ENCODE results near the gene USP34.
"Not testable (repeated sequence)": the region's sequence is repeated elsewhere in the genome, so short reads cannot be mapped to it uniquely, and the experiment has no call there.

The USP34 gene

GRCh38 chr2:61448229-61448628, 22.7 kb downstream of the USP34 start:
- Histone ChIP-seq H3K18ac (ENCODE audit: low read length) (no peak overlapping the region), H3K27ac (ENCODE audit: low read depth, low read length) (no peak overlapping the region), H4K5ac (ENCODE audit: low read length) (no peak overlapping the region), H2AK5ac (ENCODE audit: low read length) (no peak overlapping the region), H3K79me1 (ENCODE audit: low read length) (peaks cover 5% of the 10 kb centered on the region), H3K56ac (ENCODE audit: low read length) (no peak overlapping the region), H3K4me1 (ENCODE audit: control insufficient read depth, low read depth, low read length) (no peaks in the 10 kb centered on the region), H2BK120ac (ENCODE audit: low read depth, low read length) (no peak overlapping the region), H3K4ac (ENCODE audit: low read depth, low read length) (no peak overlapping the region), H3K4me3 (ENCODE audit: low read length) (no peak overlapping the region), H2BK15ac (replicated peaks; ENCODE audit: low read depth) (no peak overlapping the region), H3K9ac (ENCODE audit: low read length) (no peak overlapping the region), H4K8ac (ENCODE audit: low read depth, low read length) (no peak overlapping the region), H2BK5ac (ENCODE audit: low read length) (no peak overlapping the region), H3K23ac (ENCODE audit: low read length) (no peak overlapping the region), H3K4me2 (ENCODE audit: low read length) (no peak overlapping the region), H3K27me3 (ENCODE audit: insufficient read depth, low read length, poor library complexity) (no peaks in the 10 kb centered on the region), H3K36me3 (ENCODE audit: control insufficient read depth, insufficient read depth, low read length) (no peaks in the 10 kb centered on the region), H3K79me2 (ENCODE audit: control insufficient read depth, insufficient read depth, low read length) (peaks cover 65% of the 10 kb centered on the region)
- DNase-seq: no peak
- no CpG with 5 or more reads among the region's 2 CpGs for WGBS (ENCODE audit: extremely low coverage, insufficient coverage, low lambda C conversion rate)

- H3K36me3 ChIP-seq (ENCODE audit: control insufficient read depth, insufficient read depth, low read length); H3K23ac ChIP-seq (ENCODE audit: low read length); H3K4me2 ChIP-seq (ENCODE audit: low read length); H3K79me1 ChIP-seq (ENCODE audit: low read length); H2AK5ac ChIP-seq (ENCODE audit: low read length); H4K8ac ChIP-seq (ENCODE audit: low read depth, low read length); H3K18ac ChIP-seq (ENCODE audit: low read length); H3K56ac ChIP-seq (ENCODE audit: low read length); H3K4me1 ChIP-seq (ENCODE audit: control insufficient read depth, low read depth, low read length); H4K5ac ChIP-seq (ENCODE audit: low read length); H3K9ac ChIP-seq (ENCODE audit: low read length); H2BK5ac ChIP-seq (ENCODE audit: low read length); H2BK15ac ChIP-seq (replicated peaks; ENCODE audit: low read depth); H3K27me3 ChIP-seq (ENCODE audit: insufficient read depth, low read length, poor library complexity); H2BK120ac ChIP-seq (ENCODE audit: low read depth, low read length); H3K27ac ChIP-seq (ENCODE audit: low read depth, low read length); H3K4ac ChIP-seq (ENCODE audit: low read depth, low read length); H3K4me3 ChIP-seq (ENCODE audit: low read length); DNase-seq: not testable (repeated sequence)
- H3K79me2 ChIP-seq (ENCODE audit: control insufficient read depth, insufficient read depth, low read length): peaks cover 65% of the 10 kb centered on the region
- WGBS (ENCODE audit: extremely low coverage, insufficient coverage, low lambda C conversion rate): no CpG with 5 or more reads among the region's 7 CpGs
Measured at GRCh38 chr2:61446971-61447370, 23.9 kb downstream of the USP34 start.

GRCh38 chr2:61443342-61444041, 27.4 kb downstream of the USP34 start:
- Histone ChIP-seq H3K79me2 (ENCODE audit: control insufficient read depth, insufficient read depth, low read length) (peaks cover 75% of the 10 kb centered on the region), H2AK5ac (ENCODE audit: low read length) (no peak overlapping the region), H4K5ac (ENCODE audit: low read length) (no peak overlapping the region), H3K9ac (ENCODE audit: low read length) (no peak overlapping the region), H3K4me1 (ENCODE audit: control insufficient read depth, low read depth, low read length) (no peaks in the 10 kb centered on the region), H3K27me3 (ENCODE audit: insufficient read depth, low read length, poor library complexity) (no peaks in the 10 kb centered on the region), H3K4me3 (ENCODE audit: low read length) (no peak overlapping the region), H3K36me3 (ENCODE audit: control insufficient read depth, insufficient read depth, low read length) (no peaks in the 10 kb centered on the region), H3K4ac (ENCODE audit: low read depth, low read length) (no peak overlapping the region), H3K27ac (ENCODE audit: low read depth, low read length) (no peak overlapping the region), H3K18ac (ENCODE audit: low read length) (no peak overlapping the region), H4K8ac (ENCODE audit: low read depth, low read length) (no peak overlapping the region), H2BK120ac (ENCODE audit: low read depth, low read length) (no peak overlapping the region), H3K79me1 (ENCODE audit: low read length) (peaks cover 24% of the 10 kb centered on the region), H3K56ac (ENCODE audit: low read length) (no peak overlapping the region), H3K4me2 (ENCODE audit: low read length) (no peak overlapping the region), H2BK15ac (replicated peaks; ENCODE audit: low read depth) (no peak overlapping the region), H3K23ac (ENCODE audit: low read length) (no peak overlapping the region), H2BK5ac (ENCODE audit: low read length) (no peak overlapping the region)
- WGBS (ENCODE audit: extremely low coverage, insufficient coverage, low lambda C conversion rate): 100% methylated on average over 2 of the region's 7 CpGs
- no peak for DNase-seq

GRCh38 chr2:61439241-61440002, 31.5 kb downstream of the USP34 start:
- H3K18ac ChIP-seq (ENCODE audit: low read length): no peak overlapping the region
- no peak overlapping the region for H4K8ac ChIP-seq (ENCODE audit: low read depth, low read length)
- no peak overlapping the region for H3K23ac ChIP-seq (ENCODE audit: low read length)
- H3K9ac ChIP-seq (ENCODE audit: low read length): no peak overlapping the region
- H3K79me1 ChIP-seq (ENCODE audit: low read length): peaks cover 20% of the 10 kb centered on the region
- no peak overlapping the region for H2BK15ac ChIP-seq (replicated peaks; ENCODE audit: low read depth)
- H3K4me1 ChIP-seq (ENCODE audit: control insufficient read depth, low read depth, low read length): no peaks in the 10 kb centered on the region
- H3K27me3 ChIP-seq (ENCODE audit: insufficient read depth, low read length, poor library complexity): no peaks in the 10 kb centered on the region
- no peak overlapping the region for H2AK5ac ChIP-seq (ENCODE audit: low read length)
- DNase-seq: no peak
- no peak overlapping the region for H2BK120ac ChIP-seq (ENCODE audit: low read depth, low read length)
- H3K79me2 ChIP-seq (ENCODE audit: control insufficient read depth, insufficient read depth, low read length): peaks cover 81% of the 10 kb centered on the region
- H3K27ac ChIP-seq (ENCODE audit: low read depth, low read length): no peak overlapping the region
- WGBS (ENCODE audit: extremely low coverage, insufficient coverage, low lambda C conversion rate): no CpG with 5 or more reads among the region's 7 CpGs
- H3K4me2 ChIP-seq (ENCODE audit: low read length): no peak overlapping the region
- H3K36me3 ChIP-seq (ENCODE audit: control insufficient read depth, insufficient read depth, low read length): no peaks in the 10 kb centered on the region
- H3K4me3 ChIP-seq (ENCODE audit: low read length): no peak overlapping the region
- H4K5ac ChIP-seq (ENCODE audit: low read length): no peak overlapping the region
- no peak overlapping the region for H3K4ac ChIP-seq (ENCODE audit: low read depth, low read length)
- no peak overlapping the region for H3K56ac ChIP-seq (ENCODE audit: low read length)
- H2BK5ac ChIP-seq (ENCODE audit: low read length): no peak overlapping the region

DNA sequence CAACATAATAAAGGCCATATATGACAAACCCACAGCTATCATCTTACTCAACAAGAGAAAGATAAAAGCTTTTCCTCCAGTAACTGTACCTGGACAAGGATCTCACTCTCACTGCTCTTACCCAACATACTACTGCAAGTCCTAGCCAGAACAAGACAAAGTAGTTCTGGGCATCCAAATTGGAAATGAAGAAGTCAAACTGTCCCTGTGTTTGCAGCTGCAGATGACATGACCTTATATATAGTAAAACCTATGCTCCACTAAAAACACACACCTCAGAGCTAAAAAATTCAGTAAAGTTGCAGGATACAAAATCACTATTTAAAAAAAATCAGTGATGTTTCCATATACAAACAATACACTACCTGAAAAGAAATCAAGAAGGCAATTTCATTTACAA, 32.2 kb downstream of the USP34 start:
- Histone ChIP-seq H4K8ac (ENCODE audit: low read depth, low read length) (no peak overlapping the region), H3K4me1 (ENCODE audit: control insufficient read depth, low read depth, low read length) (no peaks in the 10 kb centered on the region), H3K79me1 (ENCODE audit: low read length) (peaks cover 26% of the 10 kb centered on the region), H3K36me3 (ENCODE audit: control insufficient read depth, insufficient read depth, low read length) (no peaks in the 10 kb centered on the region), H3K27ac (ENCODE audit: low read depth, low read length) (no peak overlapping the region), H3K4me3 (ENCODE audit: low read length) (no peak overlapping the region), H3K27me3 (ENCODE audit: insufficient read depth, low read length, poor library complexity) (no peaks in the 10 kb centered on the region), H3K4me2 (ENCODE audit: low read length) (no peak overlapping the region), H4K5ac (ENCODE audit: low read length) (no peak overlapping the region), H2BK5ac (ENCODE audit: low read length) (no peak overlapping the region), H3K4ac (ENCODE audit: low read depth, low read length) (no peak overlapping the region), H3K56ac (ENCODE audit: low read length) (no peak overlapping the region), H3K23ac (ENCODE audit: low read length) (no peak overlapping the region), H3K79me2 (ENCODE audit: control insufficient read depth, insufficient read depth, low read length) (peaks cover 84% of the 10 kb centered on the region), H2BK15ac (replicated peaks; ENCODE audit: low read depth) (no peak overlapping the region), H3K9ac (ENCODE audit: low read length) (no peak overlapping the region), H2BK120ac (ENCODE audit: low read depth, low read length) (no peak overlapping the region), H2AK5ac (ENCODE audit: low read length) (no peak overlapping the region), H3K18ac (ENCODE audit: low read length) (no peak overlapping the region)
- DNase-seq: no peak

Data from mesendoderm (in vitro differentiated cells).